Stimulated activated CD8-positive, alpha-beta memory T cell treated with anti-CD3 and anti-CD28 coated beads, Interleukin-4, amount 100 ng/mL, for 48 hours (primary cell): Measurements from ENCODE around the gene RBM6.
"Not testable (repeated sequence)": the region's sequence is repeated elsewhere in the genome, so short reads cannot be mapped to it uniquely, and the experiment has no call there.

Experiments used
- DNase-seq: peaks from one replicate; pipeline ENCODE4 v3.0.0-alpha.2; 2020

Gene RBM6

DNA sequence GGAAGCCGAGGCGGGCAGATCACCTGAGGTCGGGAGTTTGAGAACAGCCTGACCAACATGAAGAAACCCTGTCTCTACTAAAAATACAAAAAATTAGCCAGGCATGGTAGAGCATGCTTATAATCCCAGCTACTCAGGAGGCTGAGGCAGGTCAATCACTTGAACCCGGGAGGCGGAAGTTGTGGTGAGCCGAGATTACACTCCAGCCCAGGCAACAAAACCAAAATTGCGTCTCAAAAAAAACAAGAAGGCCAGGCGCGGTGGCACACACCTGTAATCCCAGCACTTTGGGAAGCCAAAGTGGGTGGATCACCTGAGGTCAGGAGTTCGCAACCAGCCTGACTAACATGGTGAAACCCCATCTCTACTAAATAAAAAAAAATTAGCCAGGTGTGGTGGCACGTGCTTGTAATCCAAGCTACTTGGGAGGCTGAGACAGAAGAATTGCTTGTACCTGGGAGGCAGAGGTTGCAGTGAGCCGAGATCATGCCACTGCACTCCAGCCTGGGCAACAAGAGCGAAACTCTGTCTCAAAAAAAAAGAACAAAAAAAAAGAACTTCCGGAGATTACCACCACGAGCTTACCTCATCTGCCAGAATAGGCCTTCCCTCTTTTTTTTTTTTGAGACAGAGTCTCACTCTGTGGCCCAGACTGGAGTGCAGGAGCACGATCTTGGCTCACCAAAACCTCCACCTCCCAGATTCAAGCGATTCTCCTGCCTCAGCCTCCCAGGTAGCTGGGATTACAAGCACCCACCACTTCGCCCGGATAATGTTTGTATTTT is 22.0 kb upstream of the RBM6 start:
- DNase-seq: not testable (repeated sequence)

DNA sequence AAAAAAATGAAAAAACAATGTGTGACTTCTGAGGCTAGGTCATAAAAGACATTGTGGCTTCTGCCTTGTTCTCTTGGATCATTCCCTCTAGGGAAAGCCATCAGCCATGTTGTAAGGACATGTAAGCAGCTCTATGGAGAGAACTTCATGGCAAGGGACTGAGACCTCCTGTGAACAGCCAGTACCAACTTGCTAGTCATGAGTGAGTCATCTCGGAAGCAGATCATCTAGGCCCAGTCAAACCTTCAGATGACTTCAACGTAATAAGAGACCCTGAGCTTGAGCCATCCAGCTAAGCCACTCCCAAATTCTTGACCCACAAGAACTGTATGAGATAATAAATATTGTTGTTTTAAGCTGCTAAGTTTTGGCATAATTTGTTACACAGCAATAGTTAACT is 15.3 kb upstream of the RBM6 start:
- DNase-seq: no peak

DNA sequence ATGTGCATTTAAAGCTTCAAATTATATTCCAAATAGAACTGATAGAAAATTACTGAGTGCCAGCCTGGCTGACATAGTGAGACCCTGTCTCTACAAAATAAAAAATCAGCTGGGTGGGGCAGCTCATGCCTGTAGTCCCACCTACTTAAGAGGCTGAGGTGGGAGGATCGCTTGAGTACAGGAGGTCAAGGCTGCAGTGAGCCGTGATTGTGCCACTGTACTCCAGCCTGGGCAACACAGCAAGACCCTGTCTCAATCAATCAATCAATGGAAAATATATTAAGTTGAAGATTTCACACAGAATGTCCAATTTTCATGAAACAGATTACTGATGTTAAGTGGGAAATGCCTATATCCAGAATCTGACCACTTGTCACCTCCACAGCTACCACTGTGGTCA is 14.5 kb upstream of the RBM6 start:
- DNase-seq: no peak

DNA sequence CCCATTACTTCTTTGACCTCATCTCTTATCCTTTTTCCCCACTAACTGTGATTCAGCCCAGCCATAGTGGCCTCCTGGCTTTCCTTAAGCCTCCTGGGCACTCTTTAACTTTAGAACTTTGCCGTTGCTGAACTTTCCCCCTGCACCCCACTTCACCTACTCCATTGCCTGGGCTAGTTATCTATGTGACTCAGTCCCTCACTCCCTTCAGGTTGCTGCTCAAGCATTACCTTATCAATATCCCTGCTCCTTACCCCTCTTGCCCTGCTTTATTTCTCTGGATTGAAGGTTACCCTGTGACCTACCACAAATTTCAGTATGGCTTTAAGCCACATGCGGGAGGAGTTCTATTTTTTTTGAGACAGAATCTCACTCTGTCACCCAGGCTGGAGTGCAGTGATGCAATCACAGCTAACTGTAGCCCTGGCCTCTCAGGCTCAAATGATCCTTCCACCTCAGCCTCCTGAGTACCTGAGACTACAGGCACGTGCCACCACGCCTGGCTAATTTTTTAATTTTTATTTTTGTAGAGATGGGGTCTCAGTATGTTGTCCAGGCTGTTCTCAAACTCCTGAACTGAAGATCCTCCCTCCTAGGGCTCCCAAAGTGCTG is 13.7 kb upstream of the RBM6 start:
- no peak for DNase-seq

DNA sequence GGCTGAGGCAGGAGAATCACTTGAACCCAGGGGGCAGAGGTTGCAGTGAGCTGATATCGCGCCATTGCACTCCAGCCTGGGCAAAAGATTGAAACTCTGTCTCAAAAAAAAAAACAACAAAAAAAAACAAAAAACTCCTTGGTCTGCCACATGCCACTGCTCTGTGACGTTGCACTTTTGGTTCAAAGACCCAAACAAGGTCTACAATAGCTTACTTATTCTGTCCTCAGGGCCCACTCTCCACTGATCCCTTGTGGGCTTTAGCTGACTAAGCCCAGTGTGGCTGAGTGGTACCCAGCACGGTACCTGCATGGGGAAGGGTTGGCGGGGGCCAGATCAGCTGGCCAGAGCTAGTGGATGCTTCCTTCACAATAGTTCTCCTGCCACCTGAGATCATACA is 12.2 kb upstream of the RBM6 start:
- no peak for DNase-seq

DNA sequence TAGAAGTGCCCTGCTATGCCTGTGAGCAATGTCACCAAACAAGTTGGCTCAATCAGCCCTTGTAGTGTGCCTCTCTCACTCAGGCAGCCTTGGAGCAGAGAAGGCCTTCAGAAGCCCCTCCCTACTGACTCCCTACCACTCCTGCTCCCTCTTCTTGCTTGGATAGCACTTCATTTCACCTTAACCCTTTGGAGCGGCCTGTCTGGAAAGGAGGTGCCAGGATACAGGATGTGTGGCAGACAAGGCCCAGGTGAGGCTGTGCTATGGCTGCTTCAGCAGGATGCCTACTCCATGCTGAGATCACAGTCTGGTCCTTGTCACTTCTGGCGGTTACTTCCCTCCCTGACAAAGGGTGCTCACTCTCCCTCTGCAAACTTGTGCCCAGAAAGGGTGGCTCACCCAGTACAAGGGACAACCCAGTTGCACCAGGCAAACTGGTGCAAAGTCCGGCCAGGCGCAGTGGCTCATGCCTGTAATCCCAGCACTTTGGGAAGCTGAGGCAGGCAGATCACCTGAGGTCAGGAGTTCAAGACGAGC is 11.4 kb upstream of the RBM6 start:
- no peak for DNase-seq

DNA sequence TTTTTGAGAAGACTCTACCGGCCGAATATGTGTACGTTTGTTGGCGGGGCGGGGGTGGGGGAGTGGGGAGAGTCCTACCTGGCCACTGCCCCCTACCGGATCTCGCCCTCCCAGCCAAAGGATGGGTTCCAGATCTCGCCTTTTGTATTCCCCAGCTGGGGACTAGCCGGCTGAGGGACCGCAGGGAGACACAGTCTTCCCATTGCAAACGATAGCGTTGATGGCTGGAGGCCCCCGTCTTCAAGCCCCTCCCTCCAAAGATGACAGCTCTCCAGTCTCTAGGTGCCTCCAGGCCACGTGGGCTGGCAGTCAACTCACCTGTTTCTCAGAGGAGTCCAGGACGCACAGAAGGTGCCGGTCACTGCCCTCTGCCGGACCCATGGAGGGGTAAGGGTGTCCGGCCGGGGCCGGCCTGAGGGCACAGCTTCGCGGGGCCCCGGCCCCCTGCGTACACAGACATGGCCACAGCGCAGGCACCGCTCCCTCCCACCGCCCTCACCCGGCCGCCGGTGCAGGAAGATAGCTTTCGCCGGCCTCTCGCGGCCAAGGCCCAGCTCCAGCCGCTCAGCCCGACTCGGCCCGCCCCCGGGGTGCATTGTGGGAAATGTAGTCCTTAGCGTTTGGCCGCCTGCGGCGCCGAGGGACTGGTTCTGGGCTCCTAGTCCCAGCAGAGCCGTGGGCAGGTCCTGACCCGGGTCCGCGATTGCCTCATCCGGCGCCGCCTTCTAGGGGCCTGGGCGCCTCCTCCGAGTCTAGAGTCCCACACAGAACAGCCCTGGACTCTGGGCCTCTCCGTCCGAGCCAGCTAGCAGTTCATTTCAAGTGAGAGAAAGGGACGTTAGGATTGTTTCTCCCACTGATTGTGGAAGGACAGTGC is 10.4 kb upstream of the RBM6 start, which contains the start of gene MON1A:
MON1A (minus strand) TSS at position 521 of the 877 bp plus-strand sequence. CDS start 16,465 bp downstream, outside the sequence.
- peak; percentile 96 for DNase-seq

DNA sequence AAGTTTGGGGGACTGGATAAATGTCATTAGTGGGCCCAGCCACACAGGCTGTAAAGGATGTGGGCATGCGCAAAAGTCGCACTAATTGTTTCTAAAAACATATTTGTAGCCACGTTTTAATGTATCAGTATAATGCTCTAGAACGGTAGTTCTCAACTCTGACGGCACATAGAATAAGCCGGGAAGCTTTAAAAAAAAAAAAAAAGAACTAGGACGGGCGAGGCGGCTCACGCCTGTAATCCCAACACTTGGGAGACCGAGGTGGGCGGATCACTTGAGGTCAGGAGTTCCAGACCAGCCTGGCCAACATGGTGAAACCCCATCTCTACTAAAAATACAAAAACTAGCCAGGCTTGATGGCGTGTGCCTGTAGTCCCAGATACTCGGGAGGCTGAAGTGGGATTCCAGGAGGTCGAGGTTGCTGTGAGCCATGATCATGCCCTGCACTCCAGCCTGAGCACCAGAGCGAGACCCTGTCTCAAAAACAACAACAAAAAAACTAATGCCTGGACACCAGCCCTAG is 9.7 kb upstream of the RBM6 start:
- DNase-seq: no peak

DNA sequence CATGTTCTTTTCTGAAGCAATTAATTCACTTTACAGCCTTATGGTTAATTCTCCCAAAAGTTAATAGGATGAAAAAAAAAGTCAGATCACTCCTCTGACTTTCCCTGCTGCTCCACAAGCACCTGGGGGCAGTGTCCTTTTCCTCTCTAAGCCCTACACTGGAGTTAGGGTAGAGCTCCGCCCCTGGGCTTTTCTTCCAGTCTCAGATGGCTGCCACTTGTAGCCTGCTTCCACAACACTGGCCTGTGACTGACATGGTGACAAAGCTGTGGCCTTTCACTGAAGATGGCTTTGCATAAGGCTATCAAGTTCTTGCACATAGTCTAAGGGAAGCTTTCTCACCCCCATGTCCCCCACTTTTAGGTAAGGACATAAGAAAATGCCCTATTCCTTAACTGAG is 9.0 kb upstream of the RBM6 start:
- no peak for DNase-seq

DNA sequence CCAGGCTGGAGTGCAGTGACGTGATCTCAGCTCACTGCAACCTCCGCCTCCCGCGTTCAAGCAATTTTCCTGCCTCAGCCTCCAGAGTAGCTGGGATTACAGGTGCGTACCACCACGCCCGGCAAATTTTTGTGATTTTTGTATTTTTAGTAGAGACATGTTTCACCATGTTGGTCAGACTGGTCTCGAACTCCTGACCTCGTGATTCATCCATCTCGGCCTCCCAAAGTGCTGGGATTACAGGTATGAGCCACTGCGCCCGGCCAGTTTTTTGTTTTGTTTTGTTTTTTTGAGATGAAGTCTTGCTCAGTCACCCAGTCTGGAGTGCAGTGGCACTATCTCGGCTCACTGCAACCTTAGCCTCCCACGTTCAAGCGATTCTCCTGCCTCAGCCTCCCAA is 7.7 kb upstream of the RBM6 start:
- not testable (repeated sequence) for DNase-seq

DNA sequence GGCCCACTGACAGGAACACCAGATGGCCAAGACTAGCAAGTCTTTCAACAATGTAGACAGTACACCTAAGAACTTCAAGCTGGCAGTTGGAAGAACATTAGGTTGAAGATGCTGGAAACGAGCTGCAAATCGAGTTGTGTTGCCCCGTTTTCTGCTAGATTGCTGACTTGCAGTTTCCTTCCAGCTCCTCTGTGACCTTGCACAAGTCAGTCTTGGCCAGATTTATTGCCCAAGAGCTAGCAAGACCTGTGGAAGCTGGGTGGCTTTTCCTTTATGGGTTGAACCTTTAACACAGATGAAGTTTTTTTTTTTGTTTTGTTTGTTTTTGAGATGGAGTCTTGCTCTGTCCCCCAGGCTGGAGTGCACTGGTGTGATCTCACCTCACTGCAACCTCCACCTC is 2.9 kb upstream of the RBM6 start:
- no peak for DNase-seq

DNA sequence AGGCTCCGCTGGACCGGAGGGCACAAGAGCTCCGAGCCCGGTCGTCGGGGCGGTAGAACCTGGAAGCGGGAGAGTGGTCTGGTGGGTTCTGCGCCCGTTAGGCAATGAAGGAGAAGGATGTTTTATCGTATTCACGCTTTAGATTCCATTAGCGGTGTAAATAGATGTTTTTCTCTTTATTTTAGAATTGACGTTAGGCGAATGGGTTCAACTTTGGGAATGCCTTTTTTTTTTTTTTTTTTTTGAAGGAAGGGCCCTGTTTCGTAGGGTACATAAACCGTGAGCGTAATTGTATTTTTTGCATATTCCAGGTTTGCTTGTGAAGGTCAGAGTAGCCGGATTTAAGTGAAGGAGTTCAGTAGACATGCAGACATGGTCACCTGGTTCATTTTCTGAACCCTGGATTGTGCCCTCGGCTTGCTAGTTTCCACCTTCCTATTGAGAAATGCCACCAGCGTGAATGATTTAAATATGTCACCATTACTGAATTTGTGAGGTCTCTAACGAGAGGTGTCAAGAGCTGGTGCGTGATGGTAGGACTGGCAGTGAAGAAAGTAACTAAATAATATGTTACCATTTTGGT is 808 bp downstream of the RBM6 start:
- no peak for DNase-seq

DNA sequence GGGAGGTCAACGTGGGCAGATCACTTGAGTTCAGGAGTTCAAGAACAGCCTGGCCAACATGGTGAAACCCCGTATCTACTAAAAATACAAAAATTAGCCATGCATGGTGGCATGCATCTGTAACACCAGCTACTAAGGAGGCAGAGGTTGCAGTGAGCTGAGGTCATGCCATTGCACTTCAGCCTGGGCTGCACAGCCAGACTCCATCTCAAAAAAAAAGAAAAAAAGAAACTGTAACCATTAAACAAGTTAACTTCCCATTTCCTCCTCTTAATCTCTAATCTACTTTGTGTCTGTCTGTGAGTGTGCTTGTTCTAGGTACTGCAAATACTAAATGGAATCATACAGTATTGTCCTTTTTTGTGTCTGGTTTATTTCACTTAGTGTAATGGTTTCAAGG is 2.7 kb downstream of the RBM6 start:
- DNase-seq: no peak

DNA sequence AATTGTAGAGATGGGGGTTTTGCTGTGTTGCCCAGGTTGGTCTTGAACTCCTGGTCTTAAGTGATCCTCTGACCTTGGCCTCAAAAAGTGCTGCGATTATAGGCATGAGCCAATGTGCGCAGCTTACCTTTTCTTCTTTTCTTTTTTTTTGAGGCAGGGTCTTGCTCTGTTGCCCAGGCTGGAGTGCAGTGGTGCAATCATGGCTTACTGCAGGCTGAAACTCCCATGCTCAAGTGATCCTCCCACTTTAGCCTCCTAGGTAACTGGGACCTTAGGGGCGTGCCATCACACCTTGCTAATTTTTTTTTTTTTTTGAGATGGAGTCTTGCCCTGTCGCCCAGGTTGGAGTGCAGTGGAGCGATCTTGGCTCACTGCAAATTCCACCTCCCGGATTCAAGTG is 13.0 kb downstream of the RBM6 start:
- no peak for DNase-seq

DNA sequence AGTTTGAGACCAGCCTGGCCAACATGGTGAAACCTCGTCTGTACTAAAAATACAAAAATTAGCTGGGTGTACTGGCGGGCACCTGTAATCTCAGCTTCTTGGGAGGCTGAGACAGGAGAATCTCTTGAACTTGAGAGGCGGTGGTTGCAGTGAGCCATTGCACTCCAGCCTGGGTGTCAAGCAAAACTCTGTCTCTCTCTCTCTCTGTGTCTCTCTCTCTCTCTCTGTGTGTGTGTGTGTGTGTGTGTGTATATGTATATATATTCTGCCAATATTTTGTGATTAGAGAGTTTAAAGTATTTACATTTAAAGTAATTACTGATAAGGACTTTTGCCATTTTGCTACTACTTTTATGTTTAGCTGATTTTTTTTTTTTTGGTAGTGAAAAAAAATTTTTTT is 15.7 kb downstream of the RBM6 start:
- no peak for DNase-seq

DNA sequence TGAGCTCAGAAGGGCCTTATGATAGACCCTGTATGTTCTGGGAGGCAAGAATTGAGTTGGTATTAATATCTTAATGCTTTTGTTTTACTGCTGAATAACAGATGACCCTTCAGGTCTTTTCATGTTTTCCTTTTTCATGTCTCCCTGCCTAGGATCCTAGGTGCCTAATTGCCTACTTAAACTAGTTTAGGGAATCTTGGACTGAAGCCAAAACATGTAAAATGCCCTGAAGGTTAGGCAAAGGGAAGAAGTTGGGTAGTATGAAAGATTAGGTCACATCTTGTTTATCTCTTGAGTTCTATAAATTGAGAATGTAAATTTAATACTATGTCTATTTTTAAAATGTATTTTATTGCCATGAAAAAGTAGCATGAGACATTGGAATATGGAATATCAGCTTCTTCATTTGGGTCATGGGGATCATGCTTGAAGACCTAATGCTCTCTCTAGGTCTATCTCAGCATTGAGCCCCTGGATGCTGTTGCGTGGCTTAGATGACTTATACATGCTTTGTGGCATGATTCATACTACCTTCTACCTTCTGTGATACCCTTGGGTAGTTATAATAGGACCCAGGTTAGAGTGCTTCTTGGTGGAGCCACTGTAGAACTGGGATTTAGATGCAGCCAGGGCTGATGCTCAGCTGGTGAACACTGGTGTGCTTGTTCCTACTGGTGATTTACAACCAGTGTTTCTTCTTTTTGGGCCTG is 26.4 kb downstream of the RBM6 start:
- DNase-seq: no peak

DNA sequence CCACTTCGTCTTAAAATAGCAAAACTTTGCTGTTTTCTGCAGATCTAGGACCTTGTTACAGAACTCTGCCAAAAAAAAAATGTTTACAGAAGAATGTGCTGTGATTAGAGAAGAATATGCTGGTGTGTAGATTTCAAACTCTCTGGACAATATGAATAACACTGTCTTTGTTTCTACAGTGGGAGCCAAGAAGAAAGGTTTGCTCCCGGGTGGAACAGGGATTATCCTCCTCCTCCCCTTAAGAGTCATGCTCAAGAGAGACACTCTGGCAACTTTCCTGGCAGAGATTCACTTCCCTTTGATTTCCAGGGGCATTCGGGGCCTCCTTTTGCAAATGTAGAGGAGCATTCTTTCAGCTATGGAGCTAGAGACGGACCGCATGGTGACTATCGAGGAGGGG is 27.3 kb downstream of the RBM6 start:
- no peak for DNase-seq

DNA sequence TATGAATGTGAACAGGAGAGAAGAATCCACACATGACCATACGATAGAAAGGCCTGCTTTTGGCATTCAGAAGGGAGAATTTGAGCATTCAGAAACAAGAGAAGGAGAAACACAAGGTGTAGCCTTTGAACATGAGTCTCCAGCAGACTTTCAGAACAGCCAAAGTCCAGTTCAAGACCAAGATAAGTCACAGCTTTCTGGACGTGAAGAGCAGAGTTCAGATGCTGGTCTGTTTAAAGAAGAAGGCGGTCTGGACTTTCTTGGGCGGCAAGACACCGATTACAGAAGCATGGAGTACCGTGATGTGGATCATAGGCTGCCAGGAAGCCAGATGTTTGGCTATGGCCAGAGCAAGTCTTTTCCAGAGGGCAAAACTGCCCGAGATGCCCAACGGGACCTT is 28.4 kb downstream of the RBM6 start:
- no peak for DNase-seq

DNA sequence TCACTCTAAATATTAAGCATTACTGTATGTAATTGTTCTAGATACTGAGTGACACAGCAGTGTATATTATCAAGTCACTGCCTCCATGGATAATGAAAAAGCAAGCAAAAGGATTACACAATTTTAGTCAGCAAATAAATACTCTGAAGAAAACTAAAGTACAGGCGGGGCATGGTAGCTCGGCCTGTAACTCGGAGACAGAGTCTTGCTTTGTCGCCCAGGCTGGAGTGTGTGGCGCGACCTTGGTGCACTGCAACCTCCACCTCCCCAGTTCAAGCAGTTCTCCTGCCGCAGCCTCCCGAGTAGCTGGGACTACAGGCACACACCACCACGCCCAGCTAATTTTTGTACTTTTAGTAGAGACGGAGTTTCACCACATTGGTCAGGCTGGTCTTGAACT is 32.7 kb downstream of the RBM6 start:
- DNase-seq: no peak

DNA sequence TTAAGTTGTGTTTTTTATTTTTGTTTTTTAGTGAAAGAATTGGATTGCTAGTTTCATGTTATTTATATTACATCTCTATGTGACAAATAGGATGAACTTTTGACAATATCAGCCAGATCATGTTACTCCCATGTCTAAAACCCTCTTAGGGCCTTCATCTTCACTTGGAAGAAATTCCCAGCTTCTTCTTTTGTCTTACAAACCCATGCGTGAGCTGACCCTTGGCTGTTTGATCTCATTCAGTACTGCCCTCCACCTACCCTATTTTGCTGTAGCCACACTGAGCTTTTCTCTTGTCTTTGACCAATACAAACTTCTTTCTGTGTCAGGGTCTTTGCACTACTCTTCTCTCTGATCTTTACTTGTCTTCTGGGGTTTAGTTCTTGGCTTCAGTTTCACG is 37.0 kb downstream of the RBM6 start:
- no peak for DNase-seq

DNA sequence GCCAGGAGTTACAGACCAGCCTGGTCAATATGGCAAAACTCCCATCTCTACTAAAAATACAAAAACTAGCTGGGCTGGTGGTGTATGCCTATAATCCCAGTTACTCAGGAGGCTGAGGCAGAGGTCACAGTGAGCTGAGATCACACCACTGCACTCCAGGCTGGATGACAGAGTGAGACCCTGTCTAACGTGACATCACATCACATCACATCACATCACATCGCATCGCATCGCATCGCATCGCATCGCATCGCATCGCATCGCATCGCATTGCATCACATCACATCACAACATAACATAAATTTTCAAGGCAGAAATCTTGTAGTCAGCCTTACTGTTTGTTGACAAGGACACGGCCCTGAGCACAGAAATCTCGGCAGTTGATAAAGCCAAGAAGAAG is 44.4 kb downstream of the RBM6 start:
- DNase-seq: no peak

DNA sequence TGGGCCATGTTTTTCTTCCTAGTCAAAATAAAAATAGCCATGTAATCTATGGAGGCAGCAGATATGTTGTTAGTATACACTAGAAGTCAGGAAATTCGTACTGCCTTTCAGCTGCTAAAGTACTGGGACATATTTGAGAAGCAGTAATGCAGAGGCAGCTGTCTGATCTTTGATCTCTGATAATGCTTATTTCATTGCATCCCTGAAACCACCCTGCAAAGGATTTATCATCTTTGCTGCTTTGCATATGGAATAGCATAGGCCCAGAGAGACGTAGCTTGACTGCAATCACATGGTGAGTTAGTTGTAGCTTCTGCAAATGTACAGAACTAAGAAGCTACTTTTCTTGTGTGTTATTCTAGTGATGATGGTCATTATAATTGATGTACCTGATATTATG is 52.4 kb downstream of the RBM6 start:
- no peak for DNase-seq
